GM18508 (cell line): ENCODE data around the gene ZNF264.
"Not testable (repeated sequence)": the region's sequence is repeated elsewhere in the genome, so short reads cannot be mapped to it uniquely, and the experiment has no call there.

ENCODE experiments used
- ATAC-seq: cut with Tn5 transposase; IDR thresholded peaks from one replicate; pipeline ENCODE4 v1.9.1; 2021; ENCODE audit warnings: moderate number of reproducible peaks; ENCODE audit not compliant: insufficient read depth, unreplicated experiment

The ZNF264 gene

GRCh38 chr19:57244513-57244912, 53.2 kb downstream of the ZNF264 start:
- no peak for ATAC-seq

GRCh38 chr19:57245066-57245465, 53.8 kb downstream of the ZNF264 start:
- ATAC-seq, result no peak

GRCh38 chr19:57245959-57246358, 54.7 kb downstream of the ZNF264 start:
- ATAC-seq, result no peak

- no peak for ATAC-seq
Observed at GRCh38 chr19:57248646-57249045, 57.3 kb downstream of the ZNF264 start.

- no peak for ATAC-seq
Observed at GRCh38 chr19:57249329-57249728, 58.0 kb downstream of the ZNF264 start.

GRCh38 chr19:57253767-57254166, 62.5 kb downstream of the ZNF264 start:
- ATAC-seq, result not testable (repeated sequence)

- ATAC-seq, result no peak
Observed at GRCh38 chr19:57262044-57262443, 70.7 kb downstream of the ZNF264 start.

- no peak for ATAC-seq
Observed at GRCh38 chr19:57263244-57263741, 72.0 kb downstream of the ZNF264 start.

- no peak for ATAC-seq
Observed at GRCh38 chr19:57267291-57267690, 76.0 kb downstream of the ZNF264 start.

GRCh38 chr19:57269515-57270250, 78.4 kb downstream of the ZNF264 start:
- ATAC-seq, result no peak

- ATAC-seq, result no peak
Observed at GRCh38 chr19:57271280-57271679, 80.0 kb downstream of the ZNF264 start.
